ENCODE results near the gene SH3PXD2A. TPM values are rescaled to one million over a fixed set of nuclear protein-coding genes. Genes with fewer than 3 reads are reported as not detected.

The SH3PXD2A gene
- total RNA-seq, 1 donor from 2014 or later = 28.7 TPM

- no peak for DNase-seq (ENCODE audit: missing footprints)
- ATAC-seq = no peak
- intact Hi-C loops (cut with DNase I) = no loop called here
These were observed 232.3 kb downstream of the SH3PXD2A start for GRCh38 chr10:103622935-103623574.

GRCh38 chr10:103622286-103622685, 233.1 kb downstream of the SH3PXD2A start:
- no peak for DNase-seq (ENCODE audit: missing footprints)
- intact Hi-C loops (cut with DNase I) = no loop called here
- no peak for ATAC-seq

GRCh38 chr10:103621783-103622125, 233.6 kb downstream of the SH3PXD2A start:
- ATAC-seq = no peak
- DNase-seq (ENCODE audit: missing footprints) = no peak
- intact Hi-C loops (cut with DNase I) = no loop called here

GRCh38 chr10:103620891-103621782, 234.2 kb downstream of the SH3PXD2A start:
- DNase-seq (ENCODE audit: missing footprints) = no peak
- intact Hi-C loops (cut with DNase I) = no loop called here
- no peak for ATAC-seq

- intact Hi-C loops (cut with DNase I) = no loop called here
- ATAC-seq = no peak
- DNase-seq (ENCODE audit: missing footprints) = no peak
These were observed 235.0 kb downstream of the SH3PXD2A start for GRCh38 chr10:103620352-103620740.

GRCh38 chr10:103619424-103620351, 235.7 kb downstream of the SH3PXD2A start:
- no peak for ATAC-seq
- intact Hi-C loops (cut with DNase I) = loop anchor here (2.0 to 5.0 kb wide), 2 partner anchors 17 to 43 kb away; no protein-coding TSS in a partner anchor
- DNase-seq (ENCODE audit: missing footprints) = no peak

- DNase-seq (ENCODE audit: missing footprints) (peak; percentile 88), ATAC-seq (peak; percentile 64)
- intact Hi-C loops (cut with DNase I) = loop anchor here (2.0 to 5.0 kb wide), 2 partner anchors 18 to 44 kb away; no protein-coding TSS in a partner anchor
These were observed 236.6 kb downstream of the SH3PXD2A start for GRCh38 chr10:103618575-103619423.

GRCh38 chr10:103617602-103618385, 237.6 kb downstream of the SH3PXD2A start:
- intact Hi-C loops (cut with DNase I) = loop anchor here (2.0 to 5.0 kb wide), 2 partner anchors 19 to 45 kb away; no protein-coding TSS in a partner anchor
- no peak for ATAC-seq
- DNase-seq (ENCODE audit: missing footprints) = no peak

GRCh38 chr10:103616705-103617601, 238.4 kb downstream of the SH3PXD2A start:
- intact Hi-C loops (cut with DNase I) = loop anchor here (5.0 kb wide), 1 partner anchor 45 kb away; no protein-coding TSS in a partner anchor
- ATAC-seq (peak; percentile 70), DNase-seq (ENCODE audit: missing footprints) (peak; percentile 87)

GRCh38 chr10:103614306-103615158, 240.8 kb downstream of the SH3PXD2A start:
- intact Hi-C loops (cut with DNase I) = loop anchor here (5.0 kb wide), 1 partner anchor 48 kb away; no protein-coding TSS in a partner anchor
- no peak for ATAC-seq
- no peak for DNase-seq (ENCODE audit: missing footprints)

GRCh38 chr10:103613616-103614015, 241.8 kb downstream of the SH3PXD2A start:
- intact Hi-C loops (cut with DNase I) = no loop called here
- no peak for ATAC-seq
- no peak for DNase-seq (ENCODE audit: missing footprints)

GRCh38 chr10:103612462-103613365, 242.7 kb downstream of the SH3PXD2A start:
- ATAC-seq = no peak
- intact Hi-C loops (cut with DNase I) = no loop called here
- DNase-seq (ENCODE audit: missing footprints) = no peak

GRCh38 chr10:103610921-103611511, 244.4 kb downstream of the SH3PXD2A start:
- ATAC-seq (no peak), DNase-seq (ENCODE audit: missing footprints) (no peak)
- intact Hi-C loops (cut with DNase I) = no loop called here

- intact Hi-C loops (cut with DNase I) = no loop called here
- DNase-seq (ENCODE audit: missing footprints) (no peak), ATAC-seq (no peak)
These were observed 245.3 kb downstream of the SH3PXD2A start for GRCh38 chr10:103610083-103610472.

Data from Right ventricle myocardium inferior (tissue), 1 donor.